CD4-positive, alpha-beta T cell treated with Interleukin-6 at 100 ng/mL for 8 hours (primary cell): Measurements from ENCODE around the gene ATP6V1G1.
"Not testable (repeated sequence)": the region's sequence is repeated elsewhere in the genome, so short reads cannot be mapped to it uniquely, and the experiment has no call there.

Experiments used
- DNase-seq: peaks from one replicate; pipeline ENCODE4 v3.0.0-alpha.2; 2020; ENCODE audit warnings: mixed read lengths, low spot score

ATP6V1G1 gene

GRCh38 chr9:114580609-114581193 is 6.9 kb upstream of the ATP6V1G1 start:
- no peak for DNase-seq

- no peak for DNase-seq
Measured at GRCh38 chr9:114583371-114584155, 4.0 kb upstream of the ATP6V1G1 start.

GRCh38 chr9:114588210-114588609 is 641 bp downstream of the ATP6V1G1 start:
- no peak for DNase-seq

GRCh38 chr9:114588651-114589526 is 1.3 kb downstream of the ATP6V1G1 start:
- no peak for DNase-seq

GRCh38 chr9:114590328-114590727 is 2.8 kb downstream of the ATP6V1G1 start:
- no peak for DNase-seq

- DNase-seq: no peak
Measured at GRCh38 chr9:114591291-114591787, 3.8 kb downstream of the ATP6V1G1 start.

- no peak for DNase-seq
Measured at GRCh38 chr9:114591849-114592248, 4.3 kb downstream of the ATP6V1G1 start.

- peak; percentile 81 for DNase-seq
Measured at GRCh38 chr9:114592356-114592755, 4.8 kb downstream of the ATP6V1G1 start.

- DNase-seq: no peak
Measured at GRCh38 chr9:114594136-114594535, 6.6 kb downstream of the ATP6V1G1 start.

GRCh38 chr9:114600502-114601248 is 13.1 kb downstream of the ATP6V1G1 start:
- DNase-seq: not testable (repeated sequence)

GRCh38 chr9:114601787-114602186 is 14.2 kb downstream of the ATP6V1G1 start:
- not testable (repeated sequence) for DNase-seq

GRCh38 chr9:114602620-114603019 is 15.1 kb downstream of the ATP6V1G1 start:
- no peak for DNase-seq

GRCh38 chr9:114603248-114603647 is 15.7 kb downstream of the ATP6V1G1 start:
- DNase-seq: no peak

- no peak for DNase-seq
Measured at GRCh38 chr9:114604989-114605388, 17.4 kb downstream of the ATP6V1G1 start.

- DNase-seq: no peak
Measured at GRCh38 chr9:114606068-114606467, 18.5 kb downstream of the ATP6V1G1 start.

GRCh38 chr9:114606597-114607207 is 19.1 kb downstream of the ATP6V1G1 start:
- DNase-seq: no peak

- DNase-seq: no peak
Measured at GRCh38 chr9:114607671-114608524, 20.3 kb downstream of the ATP6V1G1 start.

- DNase-seq: no peak
Measured at GRCh38 chr9:114608525-114608796, 20.9 kb downstream of the ATP6V1G1 start.

- DNase-seq: peak; percentile 32
Measured at GRCh38 chr9:114611516-114612271, 24.1 kb downstream of the ATP6V1G1 start.
